GM19035 (cell line): ENCODE results near the gene POU2F2.

Experiments used
- ATAC-seq: cut with Tn5 transposase; IDR thresholded peaks from one replicate; pipeline ENCODE4 v1.9.1; 2021; ENCODE audit not compliant: unreplicated experiment

POU2F2 gene

DNA sequence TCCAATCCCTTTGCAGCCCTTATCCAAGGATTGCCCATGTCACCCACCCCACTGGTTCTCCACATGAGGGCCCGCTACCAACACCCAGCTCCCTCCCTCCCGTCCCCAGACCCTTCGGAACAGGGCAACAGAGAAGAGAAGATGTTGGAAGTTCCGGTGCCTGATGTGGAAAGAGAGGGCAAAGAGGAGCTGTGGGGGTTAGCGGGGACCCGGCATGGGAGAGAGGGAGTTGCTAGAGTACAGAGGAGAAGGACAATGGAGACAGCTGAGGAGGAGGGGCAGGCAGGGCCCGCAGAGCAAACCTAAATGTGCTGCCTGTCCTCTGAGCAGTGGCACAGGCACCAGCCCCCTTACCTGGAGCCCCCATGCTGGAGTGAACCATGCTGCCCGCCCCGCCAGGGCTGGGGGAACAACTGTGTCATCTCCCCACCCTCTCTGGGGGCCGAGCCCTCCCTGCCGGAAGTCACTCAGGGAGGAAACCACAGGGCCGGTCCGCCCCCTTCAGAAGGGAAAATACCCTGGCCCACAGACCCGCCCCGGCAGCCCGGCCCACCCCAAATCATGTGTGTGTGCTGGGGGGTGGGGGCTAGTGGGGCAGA is at the start of gene POU2F2:
TSS of gene POU2F2 (minus strand) at position 417 of the 599 bp plus-strand sequence. CDS start at position 382, 35 bp downstream.
- peak; percentile 44 for ATAC-seq

DNA sequence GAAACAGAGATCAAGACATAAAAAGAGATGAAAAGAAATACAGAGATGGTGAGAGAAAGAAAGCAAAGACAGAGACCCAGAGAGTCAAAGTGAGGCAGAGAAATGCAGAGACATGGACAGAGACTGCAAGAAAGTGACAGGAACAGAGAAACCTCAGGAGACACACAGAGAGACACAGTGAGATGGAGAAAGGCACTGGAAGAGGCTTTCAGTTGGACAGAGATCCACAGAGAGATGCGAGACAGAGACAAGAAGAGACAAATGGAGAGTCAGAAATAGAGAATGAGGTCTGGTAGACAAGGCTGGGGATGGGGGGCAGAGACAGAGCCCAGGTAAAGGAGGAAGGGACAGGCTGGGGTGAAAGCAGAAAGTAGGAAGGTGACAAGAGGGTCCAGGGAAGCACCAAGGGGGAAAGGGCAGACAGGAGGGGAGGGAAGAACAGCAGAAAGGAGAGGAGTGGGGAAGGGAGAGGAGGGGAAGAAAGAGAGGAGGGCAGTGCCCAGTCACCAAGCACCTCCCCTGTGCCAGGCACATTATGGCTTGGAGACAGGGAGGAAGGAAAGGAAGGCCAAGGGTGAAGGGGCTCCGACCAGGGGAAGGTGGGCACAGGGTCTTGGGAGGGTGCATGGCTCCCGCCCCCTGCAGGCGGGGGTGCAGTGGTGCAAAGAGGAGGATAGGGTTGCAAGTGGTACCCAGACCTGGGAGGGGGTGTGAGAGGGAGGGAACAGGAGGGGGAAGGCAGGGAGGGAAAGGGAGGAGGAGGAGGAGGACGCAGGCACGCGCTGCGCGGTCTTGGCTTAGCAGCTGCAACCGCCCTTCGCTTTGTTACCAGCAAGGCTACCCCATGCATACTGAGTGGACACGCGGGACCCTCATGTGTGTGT is 46.8 kb upstream of the POU2F2 start:
- ATAC-seq: no peak

DNA sequence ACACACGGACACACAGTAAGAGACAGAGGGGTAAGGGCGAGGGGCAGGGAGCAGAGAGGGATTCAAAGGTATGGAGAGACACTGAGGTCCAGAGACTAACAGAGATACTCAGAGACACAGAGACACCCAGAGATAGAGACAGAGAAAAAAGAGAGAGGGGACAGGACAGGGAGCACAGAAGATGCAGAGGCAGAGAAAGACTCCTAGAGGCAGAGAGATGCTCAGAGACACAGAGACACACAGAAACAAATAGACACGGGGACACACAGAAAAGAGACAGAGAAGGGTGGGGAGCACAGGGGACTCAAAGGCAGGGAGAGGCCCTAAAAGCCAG is 45.4 kb upstream of the POU2F2 start:
- no peak for ATAC-seq

DNA sequence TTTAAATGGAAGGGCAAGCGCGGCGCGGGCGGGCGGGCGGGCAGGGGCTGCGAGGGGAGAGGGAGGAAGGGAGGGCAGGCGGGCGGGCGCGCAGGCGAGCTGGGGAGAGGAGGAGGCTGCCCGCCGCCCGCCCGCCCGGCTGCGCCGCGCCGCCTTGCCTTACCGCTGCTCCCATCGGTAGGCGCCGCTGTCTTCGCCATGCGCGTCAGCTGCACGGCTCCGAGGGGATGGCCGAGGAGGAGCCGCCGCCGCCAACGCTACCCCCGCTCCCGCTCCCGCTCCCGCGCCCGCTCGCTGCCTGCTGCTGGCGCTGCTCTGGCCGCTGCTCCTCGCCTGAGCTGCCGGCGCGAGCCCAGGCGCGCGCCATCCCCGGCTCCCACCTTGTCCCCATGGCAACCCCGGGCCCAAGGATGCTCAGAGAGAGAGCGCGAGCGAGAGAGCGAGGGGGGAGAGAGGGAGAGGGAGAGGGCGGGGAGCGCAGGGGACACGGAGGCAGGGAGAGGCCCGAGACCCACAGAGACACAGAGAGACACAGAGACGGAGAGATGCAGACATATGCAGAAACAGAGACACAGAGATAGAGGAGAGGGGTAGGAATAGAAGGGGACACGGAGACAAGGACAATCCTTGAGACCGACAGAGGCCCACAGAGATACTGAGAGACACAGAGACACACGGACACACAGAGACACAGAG is 44.9 kb upstream of the POU2F2 start:
- no peak for ATAC-seq

DNA sequence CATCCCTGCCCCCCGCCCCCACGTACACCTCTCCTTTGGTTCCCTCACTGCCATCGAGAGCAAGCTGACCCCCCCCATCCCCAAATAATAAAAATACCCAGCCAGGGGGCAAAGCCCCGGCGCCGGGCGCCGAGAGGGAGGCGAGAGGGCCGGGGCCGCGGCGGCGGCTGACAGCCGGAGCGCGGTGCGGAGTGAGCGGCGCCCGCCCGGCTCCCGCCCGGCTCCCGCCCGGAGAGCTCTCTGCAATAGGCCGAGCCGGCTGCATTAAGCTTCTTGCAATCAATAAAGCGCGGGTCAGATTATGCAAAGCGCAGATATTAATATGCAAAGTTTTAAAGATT is 44.4 kb upstream of the POU2F2 start:
- no peak for ATAC-seq

DNA sequence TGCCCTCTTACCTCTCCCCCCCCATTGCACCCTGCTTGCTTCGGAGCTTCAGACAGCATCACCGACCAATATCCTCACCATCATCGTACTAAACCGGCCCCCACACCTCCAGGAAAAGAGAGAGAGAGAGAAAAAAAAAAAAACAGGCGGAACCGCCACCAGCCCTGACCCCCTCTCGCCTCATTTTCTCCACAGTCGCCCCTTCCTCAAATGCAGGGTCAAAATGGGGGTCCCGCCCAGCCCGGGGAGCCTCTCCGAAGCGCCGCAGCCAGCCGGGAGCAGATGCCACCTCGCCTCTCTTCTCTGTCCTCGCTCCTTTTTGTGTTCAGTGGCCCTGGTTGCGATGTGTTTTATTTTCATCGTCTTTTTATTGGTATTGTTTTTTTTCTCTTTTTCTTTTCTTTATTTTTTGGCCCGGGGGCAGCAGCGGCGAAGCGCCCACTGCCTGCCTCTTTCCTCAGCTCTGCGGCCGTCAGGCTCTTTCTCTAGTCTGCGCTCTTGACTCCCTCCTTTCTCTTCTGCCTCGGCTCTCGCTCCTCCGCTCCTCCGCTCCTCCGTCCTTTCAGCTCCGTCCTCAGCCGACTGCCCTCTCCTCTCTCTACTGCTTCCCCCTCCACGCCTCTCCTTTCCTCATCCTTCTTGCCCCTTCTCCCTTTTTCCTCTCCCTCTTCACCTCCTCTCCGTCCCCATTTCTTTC is 43.9 kb upstream of the POU2F2 start:
- ATAC-seq: no peak

DNA sequence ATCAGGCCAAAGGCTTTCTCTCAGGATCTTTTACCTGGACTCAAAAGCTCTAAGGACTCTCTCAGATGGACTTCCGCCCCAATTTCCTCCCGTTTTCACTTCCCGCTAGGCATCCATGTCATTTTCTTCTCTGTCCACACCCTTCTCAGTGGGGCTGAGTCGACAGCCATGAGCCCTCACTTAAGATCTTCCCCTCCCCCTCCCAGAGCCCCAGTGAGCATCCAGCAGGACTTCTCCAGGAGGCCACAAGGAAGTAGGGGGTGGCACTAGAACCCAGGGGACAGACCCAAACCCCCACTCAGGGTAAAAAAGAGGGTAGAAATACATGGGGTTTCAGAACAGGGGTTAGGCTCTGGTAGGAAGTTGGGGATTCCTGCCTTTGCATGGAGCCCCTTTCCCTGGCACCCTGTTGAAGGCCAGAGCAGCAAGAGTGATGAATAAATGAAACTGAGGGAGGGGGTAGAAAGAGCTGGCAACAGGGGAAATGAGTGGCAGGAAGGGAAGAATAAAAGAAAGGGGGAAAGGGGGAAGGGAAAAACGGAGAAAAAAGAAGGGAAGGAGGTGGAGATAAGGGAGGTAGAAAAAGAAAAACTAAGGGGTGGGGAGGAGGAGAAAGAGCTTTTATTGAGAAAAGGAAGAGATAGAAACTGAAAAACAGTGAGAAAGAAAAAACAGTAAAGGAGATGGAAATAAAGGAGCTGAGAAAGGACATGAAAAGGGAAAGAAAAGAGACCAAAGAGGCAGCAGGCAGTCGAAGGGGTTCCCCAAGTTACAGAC is 42.9 kb upstream of the POU2F2 start:
- ATAC-seq: no peak

DNA sequence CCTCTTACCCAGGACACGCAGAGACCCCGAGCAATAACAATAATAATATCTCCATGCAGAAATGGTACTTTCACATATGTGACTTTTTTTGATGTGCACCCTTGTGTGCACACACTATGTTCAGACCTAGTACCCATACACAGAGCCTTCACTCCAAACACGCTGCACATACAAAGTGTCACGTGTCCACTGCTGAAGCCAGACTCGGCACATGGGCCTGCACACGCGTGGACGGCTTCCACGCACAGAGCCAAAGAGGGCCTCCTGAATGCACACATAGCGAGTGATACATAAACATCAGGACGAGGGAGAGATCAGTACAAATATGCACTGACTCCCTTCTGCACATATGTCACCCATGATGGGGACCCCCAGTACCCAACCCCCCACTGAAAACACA is 41.9 kb upstream of the POU2F2 start:
- no peak for ATAC-seq

DNA sequence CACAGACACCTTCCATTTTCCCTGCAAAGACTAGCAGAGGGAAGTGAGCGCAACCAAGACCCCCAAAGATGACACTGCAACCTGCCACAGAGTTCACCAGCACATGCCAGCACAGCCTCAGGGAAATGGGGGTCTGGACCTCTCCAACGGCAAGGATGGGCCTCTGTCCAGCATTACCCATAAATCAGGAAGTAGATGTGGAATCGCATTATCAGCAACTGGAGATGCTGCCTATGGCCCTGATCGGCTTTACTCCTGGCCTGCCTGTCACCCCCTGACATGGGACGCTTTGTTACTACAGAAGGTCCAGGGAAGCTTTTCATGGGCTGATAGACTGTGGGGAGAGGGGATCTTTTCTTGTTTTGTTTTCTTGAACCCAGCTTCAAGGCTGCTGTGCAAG is 41.4 kb upstream of the POU2F2 start:
- ATAC-seq: no peak

DNA sequence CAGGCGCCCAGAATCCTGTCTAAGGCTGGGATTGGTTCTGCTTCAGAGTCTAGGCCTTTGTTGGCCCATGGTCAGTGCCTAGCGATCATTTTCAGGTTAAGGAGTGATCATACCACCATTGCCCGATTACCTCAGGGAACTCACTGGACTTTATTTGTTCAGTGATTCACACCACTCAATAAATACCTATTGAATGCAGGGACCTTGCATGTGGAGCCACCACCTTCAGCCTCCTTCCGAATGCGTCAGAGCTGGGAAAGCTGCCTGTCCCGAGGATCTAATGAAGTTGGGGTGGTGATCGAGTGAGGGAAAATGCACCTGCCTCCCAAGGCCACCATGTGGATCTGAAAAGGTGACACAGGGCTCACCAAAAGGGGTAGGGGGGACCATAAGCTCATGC is 40.0 kb upstream of the POU2F2 start:
- no peak for ATAC-seq

DNA sequence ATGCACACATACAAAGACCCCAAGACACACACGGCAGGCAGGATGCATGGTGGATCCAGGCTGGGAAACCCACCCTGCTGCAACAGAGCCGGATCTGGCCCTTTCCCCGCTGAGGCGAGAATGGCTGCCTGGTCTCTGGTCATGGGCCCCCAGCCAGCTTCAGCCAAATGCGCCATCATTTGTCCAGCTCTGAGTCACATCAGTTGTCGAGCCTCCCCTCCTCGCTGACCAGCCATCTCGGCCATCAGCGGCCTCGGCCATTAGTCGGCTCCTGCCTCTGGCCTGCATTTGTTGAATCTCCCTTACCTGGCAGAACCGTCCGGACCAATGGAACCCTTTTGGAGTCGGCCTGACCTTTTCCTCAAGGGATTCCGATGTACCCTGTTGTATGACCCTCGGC is 38.5 kb upstream of the POU2F2 start:
- no peak for ATAC-seq

DNA sequence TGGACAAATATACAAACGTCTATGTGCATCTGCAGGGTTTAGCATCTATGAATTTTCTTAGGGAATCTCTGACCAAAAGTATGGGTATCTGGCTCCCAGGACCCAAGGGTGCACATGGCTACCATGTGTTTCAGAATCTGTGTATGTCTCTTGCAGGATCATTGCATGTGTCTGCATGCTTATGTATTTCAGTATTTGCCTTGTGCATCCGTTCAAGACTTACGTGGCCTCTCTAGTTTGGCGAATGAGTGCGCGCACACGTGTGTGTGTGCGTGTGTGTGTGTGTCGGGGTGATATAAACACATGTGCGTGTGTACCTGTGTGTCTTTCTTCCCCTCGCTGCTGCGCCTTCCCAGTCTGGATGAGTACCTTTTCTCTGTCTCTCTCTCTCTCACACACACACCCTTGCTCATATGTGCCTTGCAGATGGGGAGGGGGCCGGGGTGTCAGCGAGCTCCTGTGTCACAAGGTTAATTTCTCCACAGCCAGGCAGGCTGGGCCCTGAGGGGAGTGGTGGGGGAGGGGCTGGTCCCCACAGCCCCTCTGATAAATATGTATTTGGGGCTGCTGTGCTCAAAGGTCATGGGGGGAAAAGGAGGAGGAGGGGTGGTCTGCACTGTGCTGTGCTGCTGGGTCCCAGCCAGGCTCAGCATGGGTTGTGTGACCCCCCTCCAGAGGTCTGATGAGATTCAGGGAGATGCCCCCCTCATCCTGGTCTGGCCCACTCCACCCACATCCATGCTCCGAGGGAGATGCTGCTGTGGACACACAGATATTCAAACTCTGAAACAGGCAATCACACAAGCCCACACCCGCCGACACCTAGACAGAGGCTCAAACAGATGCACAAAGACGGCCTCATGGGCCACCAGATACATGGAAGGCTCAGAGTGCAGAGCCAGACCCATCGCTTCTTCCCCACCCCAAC is 37.5 kb upstream of the POU2F2 start:
- no peak for ATAC-seq

DNA sequence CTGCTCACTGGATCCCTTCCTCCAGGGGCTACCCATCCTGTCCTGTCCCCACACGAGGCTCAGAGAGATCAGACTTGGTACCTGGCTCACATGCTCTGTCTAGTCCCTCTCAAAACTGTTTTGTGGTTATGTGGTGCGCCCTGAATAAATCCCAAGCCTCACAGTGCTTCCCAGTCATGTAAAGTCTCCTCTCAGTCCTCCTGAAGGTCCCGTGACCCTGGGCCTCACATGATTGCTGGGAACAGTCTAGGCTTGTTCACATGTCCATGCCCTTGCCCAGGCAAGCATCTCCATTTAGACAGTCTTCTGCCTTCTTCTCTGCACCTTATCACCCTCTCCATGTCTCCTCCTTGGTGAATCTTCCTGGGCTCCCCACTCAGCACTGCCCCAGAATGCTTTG is 36.0 kb upstream of the POU2F2 start:
- ATAC-seq: no peak

DNA sequence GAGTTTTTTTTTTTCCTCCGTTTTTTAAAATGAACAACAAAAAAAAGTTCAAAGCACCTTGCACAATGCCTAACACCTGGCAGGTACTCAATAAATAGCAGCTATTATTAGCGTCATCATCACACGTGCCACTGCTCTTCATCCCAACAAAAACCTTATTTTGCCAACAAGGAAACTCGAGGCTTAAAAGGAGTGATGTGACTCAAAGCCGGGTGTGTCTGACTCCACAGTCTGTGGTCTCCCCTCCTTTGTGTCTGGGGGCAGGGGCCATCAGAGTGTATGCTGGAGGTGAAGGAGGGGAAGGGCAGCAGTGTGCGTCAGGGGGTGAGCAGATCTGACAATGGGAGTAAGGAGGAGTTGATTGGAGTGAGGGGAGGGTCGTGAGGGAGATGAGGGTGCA is 34.1 kb upstream of the POU2F2 start:
- ATAC-seq: no peak

DNA sequence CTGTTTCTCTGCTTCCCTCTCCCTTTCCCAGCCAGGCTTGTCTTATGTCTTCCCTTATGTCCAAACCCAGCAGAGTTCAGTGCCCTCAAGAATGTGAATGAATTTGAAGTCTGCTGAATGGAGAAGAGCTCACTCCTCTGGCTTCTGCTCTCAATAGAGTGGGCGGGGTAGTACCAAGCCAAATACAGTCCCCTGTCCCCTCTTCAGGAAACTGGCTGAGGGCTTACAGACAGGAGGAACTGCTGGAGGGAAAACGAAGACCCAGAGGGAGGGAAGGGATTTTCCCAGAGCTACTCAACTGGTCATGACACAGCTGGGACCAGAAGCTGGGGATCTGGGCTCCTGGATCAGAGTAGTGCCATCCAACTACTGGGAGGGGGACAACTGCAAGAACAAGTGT is 32.9 kb upstream of the POU2F2 start:
- no peak for ATAC-seq

DNA sequence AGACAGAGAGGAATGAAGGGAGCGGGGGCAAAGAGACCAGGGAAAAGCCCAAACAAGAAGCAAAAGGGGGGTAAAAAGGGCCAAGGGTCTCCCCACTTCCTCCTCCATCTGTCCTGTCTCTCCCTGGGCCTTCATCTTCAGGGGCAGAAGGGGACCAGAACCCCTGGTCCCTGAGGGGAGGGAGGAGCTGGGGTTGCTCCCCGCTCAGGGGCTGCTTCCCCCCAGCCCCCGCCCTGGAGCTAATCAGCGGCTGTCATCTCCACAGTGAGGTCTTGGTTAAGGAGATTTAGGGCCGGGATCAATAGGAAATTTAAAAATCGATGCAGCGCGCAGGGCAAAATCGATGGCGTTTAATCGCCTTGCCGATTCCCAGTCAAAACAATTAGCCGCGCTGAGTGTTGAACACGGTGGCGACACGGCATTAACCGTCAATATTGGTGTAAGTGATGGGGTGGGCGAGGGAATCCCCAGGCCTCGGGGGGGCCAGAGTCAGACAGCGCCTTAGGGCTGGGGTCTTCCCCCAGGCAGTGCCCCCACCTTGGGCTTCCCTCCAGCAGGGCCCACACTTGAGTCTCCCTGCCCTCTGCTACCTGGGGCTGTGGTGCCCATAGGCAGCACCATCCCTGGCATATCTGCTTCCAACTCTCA is 29.5 kb upstream of the POU2F2 start:
- no peak for ATAC-seq

DNA sequence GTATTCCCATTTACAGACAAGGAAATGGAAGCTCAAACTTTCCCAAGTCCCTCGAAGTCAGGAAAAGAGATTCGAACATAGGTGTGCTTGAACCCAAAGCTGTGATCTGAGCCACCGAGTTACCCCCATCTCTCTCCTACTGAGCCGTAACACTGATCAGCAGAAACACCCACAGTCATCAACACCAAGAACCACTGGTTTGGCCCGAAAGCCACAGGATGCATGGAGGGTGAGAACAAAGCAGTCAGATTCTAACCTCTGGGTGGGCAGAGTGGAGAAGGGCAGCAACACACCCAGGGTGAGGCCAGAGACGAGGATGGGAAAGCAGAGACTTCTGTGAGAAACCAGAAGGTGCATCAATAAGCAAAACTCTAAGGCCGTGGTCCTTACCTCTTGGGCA is 27.7 kb upstream of the POU2F2 start:
- no peak for ATAC-seq

DNA sequence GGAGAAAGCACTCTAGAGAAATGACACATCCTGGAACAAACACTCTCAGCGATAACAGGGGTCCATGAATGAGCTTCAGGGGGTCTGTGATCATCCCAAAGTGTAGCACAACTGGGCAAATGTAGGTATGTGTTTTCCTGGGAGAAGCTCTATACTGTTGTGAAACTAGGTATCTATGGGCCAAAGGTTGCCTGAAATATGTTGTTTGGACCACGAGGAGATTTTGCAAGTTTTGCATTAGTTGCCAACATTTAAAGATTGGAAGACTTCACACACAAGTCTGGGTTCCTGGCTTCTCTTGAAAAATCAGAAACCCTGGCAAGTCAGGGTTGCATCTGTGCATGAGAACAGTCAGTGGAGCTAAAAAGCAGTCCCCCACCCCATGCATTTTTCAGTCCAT is 26.7 kb upstream of the POU2F2 start:
- ATAC-seq: no peak

DNA sequence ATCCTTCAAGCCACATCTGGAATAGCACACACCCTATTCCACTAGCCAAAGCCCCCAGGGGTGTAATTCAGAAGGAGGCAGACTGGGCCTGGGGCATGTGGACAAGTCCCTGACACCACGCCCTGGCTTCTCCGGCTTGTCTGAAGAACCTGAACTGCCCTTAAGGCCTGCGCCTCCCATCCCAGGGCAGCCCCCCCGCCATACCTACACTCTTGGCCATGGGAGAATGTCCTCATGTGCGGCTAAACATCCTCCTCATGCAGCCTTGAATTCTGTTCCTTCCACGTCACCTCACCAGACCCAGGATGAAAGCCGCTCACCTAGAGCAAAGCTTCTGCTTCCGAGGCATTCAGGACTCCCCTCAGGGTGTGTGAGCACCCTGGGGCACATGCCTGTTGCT is 24.3 kb upstream of the POU2F2 start:
- no peak for ATAC-seq
